DMS53 (cell line): ENCODE measurements around the gene TLCD1.

Experiments
- DNase-seq: peaks from one replicate; lab custom pipeline; 2025; lab: John Stamatoyannopoulos, UW

Gene TLCD1, protein sequence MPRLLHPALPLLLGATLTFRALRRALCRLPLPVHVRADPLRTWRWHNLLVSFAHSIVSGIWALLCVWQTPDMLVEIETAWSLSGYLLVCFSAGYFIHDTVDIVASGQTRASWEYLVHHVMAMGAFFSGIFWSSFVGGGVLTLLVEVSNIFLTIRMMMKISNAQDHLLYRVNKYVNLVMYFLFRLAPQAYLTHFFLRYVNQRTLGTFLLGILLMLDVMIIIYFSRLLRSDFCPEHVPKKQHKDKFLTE

DNA sequence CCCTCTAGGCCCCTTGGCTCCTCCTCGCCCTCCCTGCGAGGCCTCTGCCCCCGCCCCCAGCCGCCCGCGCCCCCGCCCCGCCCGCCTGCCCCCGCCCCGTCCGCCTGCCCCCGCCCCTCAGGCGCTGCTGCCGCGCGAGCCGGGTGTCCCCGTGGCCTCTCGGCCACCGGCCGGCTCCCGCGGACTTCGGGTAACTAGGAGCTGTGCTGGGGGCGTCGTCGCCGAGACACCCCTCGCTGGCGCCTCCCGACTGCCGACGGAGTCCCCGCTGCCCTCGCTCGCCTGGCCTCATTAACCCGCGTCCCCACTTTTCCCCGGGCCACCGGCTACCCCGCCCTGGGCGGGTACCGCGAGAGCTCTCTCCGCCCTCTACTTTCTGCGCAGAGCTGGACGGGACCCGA lies at the start of gene TLCD1:
Gene TLCD1 (minus strand): TSS at position 8 of the 401 bp plus-strand sequence. CDS start 136 bp downstream, outside the sequence.
- peak; percentile 83 for DNase-seq

DNA sequence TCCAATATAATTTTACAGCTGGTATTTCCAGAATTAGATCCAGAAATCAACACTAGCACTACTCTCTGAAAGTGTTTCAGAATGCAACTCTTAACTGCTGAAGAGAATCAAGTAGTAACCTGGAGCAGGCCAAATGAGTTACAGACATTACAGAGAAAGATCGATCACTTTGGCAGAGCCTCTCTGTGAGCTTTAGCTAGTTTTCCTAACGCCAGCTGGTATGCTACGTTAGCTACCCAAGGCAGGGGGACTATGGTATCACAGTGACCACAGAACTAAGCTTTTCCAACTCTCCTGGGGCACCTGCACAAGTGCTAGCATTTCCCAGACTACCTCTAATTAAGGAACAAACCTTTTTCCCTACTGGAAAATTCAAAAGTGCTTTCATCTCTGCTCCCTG lies 48.2 kb upstream of the TLCD1 start:
- no peak for DNase-seq

DNA sequence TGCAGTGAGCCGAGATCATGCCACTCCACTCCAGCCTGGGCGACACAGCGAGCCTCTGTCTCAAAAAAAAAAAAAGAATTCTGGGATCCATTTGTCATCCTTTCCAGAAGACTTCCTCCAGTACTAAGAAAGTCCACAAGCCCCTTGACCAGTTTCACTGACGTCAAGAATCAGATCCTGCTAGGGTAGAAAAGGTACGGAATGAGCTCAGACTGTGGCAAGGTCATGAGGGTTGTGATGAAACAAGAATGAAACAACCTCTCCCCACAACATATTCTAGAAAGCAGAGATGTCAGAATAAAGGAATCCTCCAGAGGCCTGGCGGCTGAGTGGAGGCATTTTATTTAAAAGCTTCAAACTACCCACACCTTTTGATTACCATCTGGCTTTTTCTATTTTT lies 47.7 kb upstream of the TLCD1 start:
- DNase-seq, result no peak

DNA sequence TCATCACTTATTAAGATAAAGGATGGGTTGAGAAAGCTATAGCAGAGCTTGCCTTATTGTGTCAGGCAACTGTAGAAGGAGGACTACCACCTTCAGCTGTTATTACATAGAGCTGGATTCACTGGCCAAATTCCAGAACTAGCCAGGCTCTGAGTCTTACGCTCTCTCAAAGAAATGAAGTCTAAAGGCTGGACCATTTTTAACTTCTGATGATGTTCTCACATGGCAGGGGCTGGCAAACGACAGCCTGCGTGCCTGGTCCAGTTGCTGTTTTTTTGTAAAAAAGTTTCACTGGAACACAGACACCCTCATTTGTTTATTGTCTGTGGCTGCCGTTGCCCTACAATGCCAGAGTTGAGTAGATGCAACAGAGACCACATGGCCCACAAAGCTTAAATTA lies 39.0 kb upstream of the TLCD1 start:
- DNase-seq, result no peak

DNA sequence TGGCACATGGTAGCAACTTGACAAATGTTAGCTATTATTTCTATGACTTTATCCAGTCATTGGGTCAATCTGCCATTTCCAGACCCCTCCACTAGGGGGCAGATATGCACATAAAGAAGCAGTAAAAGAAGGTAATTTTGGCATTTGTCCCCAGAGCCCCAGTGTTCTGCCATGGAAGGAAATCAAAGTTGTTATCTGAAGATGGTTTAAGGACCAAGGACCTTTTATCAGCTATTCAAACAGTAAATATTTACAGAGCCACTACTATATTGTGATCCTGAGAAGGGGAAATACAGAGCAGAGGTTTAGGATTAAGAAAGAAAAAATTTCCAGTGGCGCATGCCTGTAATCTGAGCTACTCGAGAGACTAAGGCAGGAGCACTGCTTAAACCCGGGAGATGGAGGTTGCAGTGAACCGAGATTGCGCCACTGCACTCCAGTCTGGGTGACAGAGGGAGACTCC lies 37.8 kb upstream of the TLCD1 start:
- DNase-seq, result peak; percentile 80

DNA sequence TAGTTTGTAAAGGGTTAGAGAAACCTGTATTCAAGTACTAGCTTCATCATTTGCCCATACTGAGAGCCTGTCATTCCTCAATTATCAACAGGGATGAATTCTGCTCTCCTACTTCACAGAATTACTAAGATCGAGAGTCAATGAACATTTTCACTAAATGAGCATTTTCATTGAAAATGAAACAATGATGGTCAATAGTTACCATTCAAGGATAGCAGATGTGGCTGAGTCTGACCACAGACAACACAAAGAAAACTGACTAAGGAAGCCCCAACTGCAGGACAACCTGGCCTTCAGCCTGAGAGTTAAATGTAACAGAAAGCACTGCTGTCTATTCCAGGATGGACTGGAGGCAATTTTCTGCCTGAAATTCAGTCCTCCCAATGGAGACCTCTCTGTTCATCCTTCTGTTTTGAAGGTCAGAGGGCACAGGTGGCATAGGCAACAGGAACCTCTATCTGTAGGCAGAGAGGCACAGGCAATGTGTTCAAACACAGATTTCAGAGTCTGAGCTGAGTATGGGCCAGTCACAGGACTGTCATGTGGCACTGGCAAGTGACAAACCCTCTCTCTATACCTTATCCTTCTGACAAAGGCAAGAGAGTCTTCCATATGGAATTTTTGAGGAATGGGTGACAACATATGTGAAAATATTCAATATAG lies 37.2 kb upstream of the TLCD1 start:
- no peak for DNase-seq

DNA sequence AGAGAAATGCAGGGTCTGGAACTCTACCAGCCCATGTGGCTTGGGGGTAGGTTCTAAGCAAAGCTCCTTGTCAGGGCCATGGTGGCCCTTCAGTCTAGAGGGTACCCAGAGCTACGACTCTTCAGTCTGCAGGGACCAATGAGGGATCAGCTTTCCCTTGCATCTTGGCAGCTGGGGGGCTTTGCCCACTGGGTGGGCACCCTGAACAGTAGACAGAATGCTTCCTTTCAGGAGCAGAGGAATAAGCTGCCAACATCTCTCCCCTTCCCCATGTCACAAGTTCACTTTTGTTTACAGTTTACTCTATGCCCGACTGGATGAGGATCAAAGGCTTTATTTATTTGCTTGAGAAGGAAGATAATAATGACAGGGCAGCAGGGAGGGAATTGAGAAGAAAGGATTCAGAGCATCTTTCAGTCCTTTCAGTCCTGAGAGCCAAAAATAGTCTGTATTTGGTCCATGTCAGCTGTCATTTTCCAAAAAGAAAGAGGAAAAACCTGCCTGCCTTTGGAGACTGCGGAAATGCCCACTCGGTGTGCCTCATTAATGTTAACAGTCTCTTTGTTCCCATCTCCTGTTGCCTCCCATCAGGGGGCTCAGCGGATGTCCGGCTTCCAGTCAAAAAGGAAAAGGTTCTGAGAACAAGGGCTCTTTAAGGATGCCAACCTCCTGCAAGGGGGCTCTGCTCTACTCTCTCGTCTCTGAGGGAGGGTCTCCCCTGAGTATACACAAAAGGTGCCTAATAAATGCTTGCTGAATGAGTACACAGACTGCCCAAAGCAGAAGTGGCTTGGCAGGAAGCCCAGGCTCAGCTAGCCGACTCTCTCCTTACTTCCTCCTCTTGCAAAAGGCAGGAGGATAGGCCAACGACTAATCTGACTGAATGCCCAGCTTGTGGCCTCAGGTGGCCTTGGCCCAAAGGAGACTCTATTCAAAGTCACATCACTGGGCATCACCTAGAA lies 34.8 kb upstream of the TLCD1 start:
- peak; percentile 48 for DNase-seq

DNA sequence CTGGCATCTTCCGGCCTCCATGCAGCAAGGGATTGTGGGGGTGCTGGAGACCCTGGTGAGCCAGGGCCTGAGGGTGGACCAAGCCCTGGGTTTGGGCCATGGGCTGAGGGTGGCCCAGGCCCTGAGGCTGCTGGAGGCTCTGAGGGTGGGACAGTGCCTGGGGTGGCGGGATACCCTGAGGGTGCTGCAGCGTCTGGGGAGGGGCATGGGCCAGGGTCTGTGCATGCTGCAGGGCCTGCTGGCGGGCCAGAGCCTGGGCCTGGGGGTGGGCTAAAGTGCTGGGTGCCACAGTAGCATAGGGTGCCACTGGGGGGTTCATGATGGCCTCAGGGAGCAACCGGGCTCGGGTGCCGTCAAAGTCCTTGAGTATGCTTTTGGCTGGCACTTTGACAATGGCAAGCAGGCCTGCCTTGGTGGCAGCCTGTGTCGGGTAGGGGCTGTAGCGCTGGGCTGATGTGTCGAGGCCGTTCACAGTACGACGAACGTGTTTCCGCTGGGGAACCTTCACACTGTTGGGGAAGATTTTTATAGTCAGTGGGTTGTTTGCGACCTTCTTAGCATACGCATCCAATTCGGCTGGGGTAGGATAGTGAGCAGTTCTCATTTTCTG lies 33.3 kb upstream of the TLCD1 start:
- DNase-seq, result no peak

DNA sequence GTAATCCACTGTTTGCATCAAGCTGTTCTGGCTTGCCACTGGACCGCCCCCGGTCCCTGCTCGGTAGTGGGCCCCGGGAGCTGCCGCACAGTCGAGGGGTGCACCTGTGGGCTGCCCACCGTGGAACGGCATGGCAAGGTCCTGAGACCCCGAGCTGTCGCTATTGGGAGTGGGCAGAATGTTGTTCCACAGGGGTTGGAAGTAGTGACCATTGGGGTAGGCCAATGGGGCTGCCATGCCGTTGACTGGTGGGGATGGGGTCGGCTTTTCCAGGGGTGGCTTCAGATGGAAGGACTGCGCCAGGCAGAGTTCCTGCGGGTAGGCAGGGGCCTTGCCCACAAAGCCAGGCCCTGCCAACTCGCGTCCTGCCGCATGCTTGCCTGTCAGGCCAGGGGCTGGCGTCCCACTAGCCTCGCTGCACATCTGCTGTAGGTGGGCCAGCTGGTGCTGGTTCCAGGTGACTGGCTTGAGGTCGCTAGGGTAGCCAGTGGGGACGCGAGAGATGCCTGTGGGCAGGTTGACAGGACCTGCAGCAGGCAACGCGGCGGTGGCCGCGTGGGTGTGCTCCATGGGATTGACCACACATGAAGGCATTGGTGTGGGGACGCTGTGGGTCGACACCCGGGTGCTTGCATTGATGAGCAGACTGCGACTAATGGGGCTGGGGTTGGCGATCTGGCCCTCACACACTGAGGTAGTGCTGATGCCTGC lies 32.5 kb upstream of the TLCD1 start:
- DNase-seq, result no peak

DNA sequence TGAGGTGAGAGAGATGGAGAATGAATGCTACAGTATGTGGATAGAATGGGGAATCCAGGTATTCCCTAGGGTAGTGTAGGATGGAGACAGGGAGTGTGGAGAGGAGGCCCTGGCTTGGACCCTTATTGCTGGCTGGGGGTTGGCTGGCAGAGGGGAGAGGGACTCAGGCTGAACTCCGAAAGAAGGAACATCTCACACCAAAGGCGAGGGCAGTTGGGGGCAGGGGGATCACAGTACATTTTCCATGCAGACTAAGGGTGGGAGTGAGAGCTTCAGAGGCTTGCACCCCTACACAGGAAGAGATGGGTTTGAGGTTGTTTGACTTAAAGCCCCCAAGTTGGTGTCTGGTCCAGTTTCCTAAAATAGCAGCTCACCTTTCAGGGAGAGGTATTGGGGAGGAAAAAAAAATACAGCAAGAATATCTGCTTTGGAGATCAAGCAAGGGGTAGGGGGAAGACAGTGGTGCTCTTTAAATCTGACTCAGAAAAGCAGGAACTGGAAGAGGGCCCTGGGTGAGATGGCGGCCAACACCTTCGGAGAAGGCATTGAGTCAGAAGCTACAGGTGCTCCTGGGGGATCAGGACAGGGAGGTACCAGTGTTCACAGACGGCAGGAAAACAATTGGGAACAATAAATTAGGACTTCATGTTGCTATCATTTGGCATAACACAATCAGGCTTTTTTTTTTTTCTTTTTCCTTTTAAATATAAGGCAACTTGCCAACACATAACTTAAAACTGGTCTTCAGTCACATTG lies 30.2 kb upstream of the TLCD1 start:
- DNase-seq, result no peak

DNA sequence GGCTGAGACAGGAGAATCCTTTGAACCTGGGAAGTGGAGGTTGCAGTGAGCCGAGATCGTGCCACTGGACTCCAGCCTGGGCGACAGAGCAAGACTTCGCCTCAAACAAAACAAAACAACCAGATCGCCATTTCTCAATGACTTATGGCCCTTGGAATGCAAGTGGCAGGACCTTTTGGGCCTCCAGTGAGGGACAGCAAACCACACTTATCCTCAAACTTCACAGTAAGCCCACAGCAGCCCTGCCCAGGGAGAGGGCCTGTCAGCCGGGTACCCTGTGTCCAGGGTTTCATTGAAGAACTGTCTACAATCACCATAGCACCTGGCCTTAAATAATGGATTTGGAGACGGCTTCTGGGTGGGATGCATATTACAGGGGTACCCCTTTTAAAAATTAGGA lies 29.5 kb upstream of the TLCD1 start:
- DNase-seq, result no peak

DNA sequence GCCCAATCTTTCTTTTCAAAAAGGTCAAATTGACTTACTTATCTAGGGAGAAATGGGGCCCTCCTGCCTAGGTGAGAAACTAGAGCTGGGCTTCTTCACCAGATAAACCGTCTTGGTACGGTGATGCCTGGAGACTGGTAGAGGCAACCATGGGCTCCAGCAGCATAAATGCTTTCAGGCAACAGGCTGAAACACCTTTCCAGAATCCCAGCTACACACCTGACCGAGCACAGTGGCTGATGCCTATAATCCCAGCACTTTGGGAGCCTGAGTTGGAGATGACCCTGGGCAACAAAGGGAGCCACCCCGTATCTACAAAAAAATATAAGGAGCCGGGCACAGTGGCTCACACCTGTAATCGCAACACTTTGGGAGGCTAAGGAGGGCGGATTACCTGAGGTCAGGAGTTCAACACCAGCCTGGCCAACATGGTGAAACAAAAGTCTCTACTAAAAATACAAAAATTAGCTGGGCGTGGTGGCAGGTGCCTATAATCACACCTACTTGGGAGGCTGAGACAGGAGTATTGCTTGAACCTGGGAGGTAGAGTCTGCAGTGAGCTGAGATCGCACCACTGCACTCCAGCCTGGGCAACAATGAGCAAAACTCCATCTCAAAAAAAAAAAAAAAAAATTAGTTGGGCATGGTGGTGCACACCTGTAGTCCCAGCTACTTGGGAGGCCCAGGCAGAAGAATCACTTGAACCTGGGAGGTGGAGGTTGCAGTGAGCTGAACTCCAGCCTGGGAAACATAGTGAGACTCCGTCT lies 25.8 kb upstream of the TLCD1 start:
- no peak for DNase-seq

DNA sequence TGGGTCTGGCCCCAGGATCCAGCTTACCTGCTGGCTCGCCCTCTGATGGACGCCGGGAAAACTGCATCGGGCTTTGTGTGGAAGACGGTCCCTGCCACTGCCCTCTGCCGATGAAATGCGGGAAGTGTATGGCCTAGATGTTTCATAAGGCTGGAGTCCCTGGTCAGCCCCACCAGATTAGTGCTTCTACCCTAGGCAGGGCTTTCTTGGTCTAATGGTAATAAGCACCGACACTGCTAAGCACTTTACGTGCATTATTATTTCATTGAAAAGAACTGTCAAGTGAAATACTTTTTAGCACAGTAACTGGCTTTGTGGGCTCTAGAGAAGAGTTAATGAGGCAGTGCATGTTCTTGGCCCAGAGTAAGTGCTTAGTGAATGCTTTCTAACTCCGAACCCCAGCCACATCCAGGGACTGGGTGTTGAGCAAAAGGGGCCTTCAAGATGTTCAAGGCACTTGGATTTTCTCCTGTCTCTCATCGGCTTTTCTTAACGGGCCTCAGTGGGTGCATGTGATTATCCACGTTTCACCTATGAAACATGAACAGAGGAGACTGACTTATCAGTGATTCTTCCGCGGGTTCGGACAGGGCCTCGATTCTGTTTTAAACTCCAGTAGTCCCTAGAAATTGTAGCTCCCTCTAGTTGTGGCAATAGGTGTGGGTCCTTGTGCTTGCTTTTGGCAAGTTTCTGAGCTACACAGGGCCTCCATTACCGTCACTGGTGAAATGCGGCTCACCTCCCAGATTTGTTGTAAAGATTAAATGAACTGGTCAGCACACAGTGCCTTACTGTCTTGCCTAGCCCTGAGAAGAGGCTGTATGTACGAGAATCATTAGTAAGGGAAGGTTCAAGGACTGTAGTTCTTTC lies 24.4 kb upstream of the TLCD1 start:
- DNase-seq, result peak; percentile 94

DNA sequence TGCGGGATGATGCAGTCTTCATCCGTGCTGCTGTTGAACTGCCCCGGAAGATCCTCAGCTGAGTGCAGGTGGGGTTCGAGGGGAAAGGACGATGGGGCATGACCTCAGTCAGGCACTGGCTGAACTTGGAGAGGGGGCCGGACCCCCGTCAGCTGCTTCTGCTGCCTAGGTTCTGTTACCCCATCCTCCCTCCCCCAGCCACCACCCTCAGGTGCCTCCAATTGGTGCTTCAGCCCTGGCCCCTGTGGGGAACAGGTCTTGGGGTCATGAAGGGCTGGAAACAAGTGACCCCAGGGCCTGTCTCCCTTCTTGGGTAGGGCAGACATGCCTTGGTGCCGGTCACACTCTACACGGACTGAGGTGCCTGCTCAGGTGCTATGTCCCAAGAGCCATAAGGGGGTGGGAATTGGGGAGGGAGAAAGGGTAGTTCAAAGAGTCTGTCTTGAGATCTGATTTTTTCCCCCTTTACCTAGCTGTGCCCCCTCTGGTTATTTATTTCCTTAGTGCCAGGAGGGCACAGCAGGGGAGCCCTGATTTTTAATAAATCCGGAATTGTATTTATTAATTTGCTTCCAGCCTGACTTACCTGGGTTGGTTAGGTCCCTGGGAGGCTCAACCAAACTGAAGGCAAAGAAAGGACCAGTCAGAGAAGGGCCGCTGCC lies 23.6 kb upstream of the TLCD1 start:
- DNase-seq, result no peak

DNA sequence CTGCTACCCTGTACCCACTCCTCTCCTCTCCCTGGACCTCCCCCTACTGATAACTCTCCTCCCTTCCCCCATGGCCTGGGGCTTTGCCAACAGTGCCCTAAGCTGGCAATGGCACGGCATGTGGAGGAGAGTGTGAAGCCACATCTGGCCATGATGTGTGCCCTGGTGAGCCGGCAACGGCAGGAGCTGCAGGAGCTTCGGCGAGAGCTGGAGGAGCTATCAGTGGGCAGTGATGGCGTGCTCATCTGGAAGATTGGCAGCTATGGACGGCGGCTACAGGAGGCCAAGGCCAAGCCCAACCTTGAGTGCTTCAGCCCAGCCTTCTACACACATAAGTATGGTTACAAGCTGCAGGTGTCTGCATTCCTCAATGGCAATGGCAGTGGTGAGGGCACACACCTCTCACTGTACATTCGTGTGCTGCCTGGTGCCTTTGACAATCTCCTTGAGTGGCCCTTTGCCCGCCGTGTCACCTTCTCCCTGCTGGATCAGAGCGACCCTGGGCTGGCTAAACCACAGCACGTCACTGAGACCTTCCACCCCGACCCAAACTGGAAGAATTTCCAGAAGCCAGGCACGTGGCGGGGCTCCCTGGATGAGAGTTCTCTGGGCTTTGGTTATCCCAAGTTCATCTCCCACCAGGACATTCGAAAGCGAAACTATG lies 23.0 kb upstream of the TLCD1 start:
- DNase-seq, result no peak

DNA sequence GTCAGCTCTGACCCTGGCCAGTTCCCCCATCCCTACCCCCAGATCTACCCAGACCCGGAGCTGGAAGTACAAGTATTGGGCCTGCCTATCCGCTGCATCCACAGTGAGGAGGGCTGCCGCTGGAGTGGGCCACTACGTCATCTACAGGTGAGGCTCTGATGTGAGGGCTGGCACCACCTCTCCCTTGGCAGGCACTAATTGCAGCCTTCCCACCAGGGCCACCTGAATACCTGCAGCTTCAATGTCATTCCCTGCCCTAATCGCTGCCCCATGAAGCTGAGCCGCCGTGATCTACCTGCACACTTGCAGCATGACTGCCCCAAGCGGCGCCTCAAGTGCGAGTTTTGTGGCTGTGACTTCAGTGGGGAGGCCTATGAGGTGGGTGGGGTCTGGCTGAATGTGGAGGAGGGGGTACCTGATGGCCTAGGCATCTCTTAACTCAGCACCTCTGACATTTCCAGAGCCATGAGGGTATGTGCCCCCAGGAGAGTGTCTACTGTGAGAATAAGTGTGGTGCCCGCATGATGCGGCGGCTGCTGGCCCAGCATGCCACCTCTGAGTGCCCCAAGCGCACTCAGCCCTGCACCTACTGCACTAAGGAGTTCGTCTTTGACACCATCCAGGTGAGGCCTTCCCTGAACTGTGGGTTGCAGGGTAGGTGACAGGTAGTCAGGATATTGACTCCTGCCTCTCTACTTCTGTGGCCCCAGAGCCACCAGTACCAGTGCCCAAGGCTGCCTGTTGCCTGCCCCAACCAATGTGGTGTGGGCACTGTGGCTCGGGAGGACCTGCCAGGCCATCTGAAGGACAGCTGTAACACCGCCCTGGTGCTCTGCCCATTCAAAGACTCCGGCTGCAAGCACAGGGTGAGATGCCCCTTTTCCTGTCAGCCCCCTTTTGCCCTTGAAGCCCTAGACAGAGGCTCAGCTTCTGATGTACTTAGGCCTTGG lies 22.0 kb upstream of the TLCD1 start:
- DNase-seq, result no peak
